GM12864 (cell line): Measurements from ENCODE around the gene NT5DC2.

Experiments
- DNase-seq: peaks from one replicate; pipeline ENCODE4 v3.0.0-alpha.2; 2011; ENCODE audit warnings: low read depth
- H3K4me3 ChIP-seq: 2 replicates; pipeline ENCODE4 v1.5.1; 2011; ENCODE audit warnings: mild to moderate bottlenecking, low read depth, low read length, control low read depth
- CTCF ChIP-seq: IDR thresholded peaks from 2 replicates; pipeline ENCODE4 v1.5.1; 2011; ENCODE audit warnings: low read depth, mild to moderate bottlenecking, moderate library complexity, low read length, control low read depth, inconsistent platforms; ENCODE audit errors: missing control alignments

Gene NT5DC2

DNA sequence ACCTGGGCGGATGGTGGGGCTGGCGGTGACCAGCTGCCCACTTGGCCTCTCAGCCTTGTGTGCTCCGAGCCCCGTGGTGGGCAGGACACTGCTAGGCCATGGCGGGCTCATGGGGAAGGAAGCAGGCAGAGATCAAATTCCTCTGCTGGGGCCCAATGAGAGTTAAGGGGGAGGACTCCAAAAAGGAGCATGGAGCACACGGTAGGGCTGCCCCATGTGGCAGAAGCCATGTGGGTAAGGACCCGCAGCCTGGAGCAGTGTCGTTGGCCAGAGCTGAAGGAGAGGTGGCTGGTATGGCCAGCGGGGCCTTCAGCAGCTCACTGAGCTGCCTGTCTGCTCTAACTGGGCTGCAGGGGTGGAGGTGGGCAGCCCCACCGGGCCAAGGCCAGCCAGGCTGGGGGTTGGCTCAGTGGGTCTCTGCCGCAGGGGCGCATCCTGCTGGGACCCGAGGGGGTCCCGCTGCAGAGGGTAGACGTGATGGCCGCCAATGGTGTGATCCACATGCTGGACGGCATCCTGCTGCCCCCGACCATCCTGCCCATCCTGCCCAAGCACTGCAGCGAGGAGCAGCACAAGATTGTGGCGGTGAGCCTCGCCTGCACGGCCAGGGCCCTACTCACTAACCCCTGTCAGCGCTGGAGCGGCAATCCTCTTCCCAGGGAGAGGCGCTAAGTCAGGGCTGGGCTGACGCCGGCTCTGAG lies 27.2 kb downstream of the NT5DC2 start:
- no peak overlapping the region for H3K4me3 ChIP-seq
- TF ChIP-seq CTCF, result no peak
- no peak for DNase-seq

- DNase-seq, result no peak
- no peak for TF ChIP-seq CTCF
- H3K4me3 ChIP-seq, result no peak overlapping the region
These were observed 28.7 kb downstream of the NT5DC2 start for GRCh38 chr3:52504977-52505376.

- no peak for TF ChIP-seq CTCF
- no peak for DNase-seq
- H3K4me3 ChIP-seq, result no peak overlapping the region
These were observed 29.8 kb downstream of the NT5DC2 start for GRCh38 chr3:52503788-52504424.

- H3K4me3 ChIP-seq, result no peak overlapping the region
- DNase-seq, result no peak
- no peak for TF ChIP-seq CTCF
These were observed 30.8 kb downstream of the NT5DC2 start for GRCh38 chr3:52502808-52503350.

- H3K4me3 ChIP-seq, result no peak overlapping the region
- no peak for DNase-seq
- no peak for TF ChIP-seq CTCF
These were observed 31.7 kb downstream of the NT5DC2 start for GRCh38 chr3:52502001-52502400.

- no peak for DNase-seq
- no peak overlapping the region for H3K4me3 ChIP-seq
- TF ChIP-seq CTCF, result no peak
These were observed 32.6 kb downstream of the NT5DC2 start for GRCh38 chr3:52501046-52501445.
